Lung (tissue), 13 donors: Measurements from ENCODE around the gene CHD8. TPM values are rescaled to one million over a fixed set of nuclear protein-coding genes. Genes with fewer than 3 reads are reported as not detected.

Experiments
- ATAC-seq: fragments of 200-7000 bp; cut with Tn5 transposase; one replicate; pipeline ENCODE4 v1.9.1; 2020; ENCODE audit warnings: moderate number of reproducible peaks; ENCODE audit not compliant: insufficient read depth, low FRiP score
- DNase-seq, 3 donors: peaks; one replicate each; pipeline ENCODE4 v3.0.0-alpha.2; 2013 to 2017
- H3K27ac ChIP-seq, 2 donors: one replicate each; pipeline ENCODE4 v1.5.1; 2013; ENCODE audit warnings: mild to moderate bottlenecking in 2 of 2, moderate library complexity in 2 of 2, control low read depth in 1 of 2, inconsistent platforms in 1 of 2, low read depth in 1 of 2, low read length in 1 of 2
- H3K27me3 ChIP-seq, 3 donors: one replicate each; pipeline ENCODE4 v1.5.1; 2013; ENCODE audit warnings: low read length in 2 of 3; ENCODE audit not compliant: control insufficient read depth in 3 of 3, insufficient read depth in 3 of 3
- H3K36me3 ChIP-seq, 4 donors: one replicate each; pipeline ENCODE4 v1.5.1; 2013; ENCODE audit warnings: low read length in 4 of 4, mild to moderate bottlenecking in 1 of 4, moderate library complexity in 1 of 4; ENCODE audit not compliant: control insufficient read depth in 4 of 4, insufficient read depth in 4 of 4
- H3K4me1 ChIP-seq, 5 donors: one replicate each; pipeline ENCODE4 v1.5.1; 2013; ENCODE audit warnings: low read length in 5 of 5, mild to moderate bottlenecking in 2 of 5, moderate library complexity in 1 of 5; ENCODE audit not compliant: control insufficient read depth in 5 of 5, insufficient read depth in 5 of 5
- H3K4me3 ChIP-seq: one replicate; pipeline ENCODE4 v1.5.1; 2013; ENCODE audit warnings: mild to moderate bottlenecking, control low read depth, moderate library complexity
- H3K9ac ChIP-seq, 2 donors: one replicate each; pipeline ENCODE4 v1.5.1; 2013; ENCODE audit warnings: low read length in 2 of 2, control low read depth in 1 of 2; ENCODE audit not compliant: insufficient read depth in 1 of 2
- H3K9me3 ChIP-seq, 4 donors: one replicate each; pipeline ENCODE4 v1.5.1; 2013; ENCODE audit warnings: low read length in 3 of 4, mild to moderate bottlenecking in 1 of 4, moderate library complexity in 1 of 4; ENCODE audit not compliant: control insufficient read depth in 4 of 4, insufficient read depth in 3 of 4
- CTCF ChIP-seq: IDR thresholded peaks from 2 replicates; pipeline ENCODE4 v1.5.1; 2012; ENCODE audit warnings: mild to moderate bottlenecking; ENCODE audit errors: control extremely low read depth, extremely low read depth
- WGBS, 2 donors: extraction: QIAGEN DNeasy Blood & Tissue Kit; methylation state at CpG; one replicate each; pipeline ENCODE4 v1.1.7; 2013; 5-methylcytosine and 5-hydroxymethylcytosine counted together
- polyA plus RNA-seq, 2 donors: library from polyadenylated mRNA; stranded (reverse); fragments of 200-250 nt; gene quantifications; one replicate each; pipeline ENCODE4 v1.2.1, GENCODE V29; 2013
- small RNA-seq: library from RNA; depleted of rRNA; stranded (forward); fragments of <200 nt; gene quantifications from one replicate; pipeline ENCODE3, GENCODE V24; 2014; ENCODE audit warnings: low replicate concordance
- total RNA-seq, 2 donors: library from RNA; depleted of rRNA in 1 of 2; stranded (reverse); fragments of >200 nt in 1 of 2; gene quantifications; one replicate each; pipeline ENCODE4 v1.2.1, GENCODE V29; 2014 to 2021
- donor health status: control.
- donor health status: control.
- donor health status: Bipolar disorder and iron deficiency.
- donor health status: healthy.
- donor health status: DM: yes; HTN: yes; CAD: no.

CHD8 gene
- total and polyA plus RNA-seq, 4 donors, result 26.6 to 79.6 (median 50.2) TPM

- ATAC-seq (no peak), DNase-seq (no peak)
- no peak overlapping the region for H3K4me3 ChIP-seq
- H3K36me3 ChIP-seq, result peaks cover 0 to 10% (median 0%) of the 10 kb centered on the region in 4 donors
- H3K27me3 ChIP-seq, result no peaks in the 10 kb centered on the region
- WGBS, 2 donors, result 83 to 93% methylated on average over 2 of the region's 2 CpGs
- no peak for TF ChIP-seq CTCF
- no peaks in the 10 kb centered on the region for H3K4me1 ChIP-seq
- H3K9ac ChIP-seq, result no peak overlapping the region
- H3K27ac ChIP-seq, result no peak overlapping the region
- H3K9me3 ChIP-seq, result no peaks in the 10 kb centered on the region
These were observed 109.3 kb downstream of the CHD8 start for GRCh38 chr14:21346532-21347135.

- Histone ChIP-seq H3K36me3 (no peaks in the 10 kb centered on the region), H3K9ac (no peak overlapping the region), H3K4me3 (no peak overlapping the region), H3K4me1 (no peaks in the 10 kb centered on the region), H3K9me3 (no peaks in the 10 kb centered on the region), H3K27ac (no peak overlapping the region), H3K27me3 (no peaks in the 10 kb centered on the region)
- ATAC-seq, result no peak
- WGBS, 2 donors, result 71 to 73% methylated on average over 13 of the region's 13 CpGs
- TF ChIP-seq CTCF, result no peak
- DNase-seq, result no peak
These were observed 112.7 kb downstream of the CHD8 start for GRCh38 chr14:21343035-21343794.

Small RNAs within 50 kb of the gene (small RNA-seq; reads per million reads assigned to genes)
- not detected for gene RN7SL650P
- gene SNORD8, result 4,388 reads per million, percentile 100 among the genes with 10 or more reads in this experiment
- 56.4 reads per million, percentile 97 among the genes with 10 or more reads in this experiment for gene SNORD9

Other genes starting within 250 kb of the CHD8 start
- gene HNRNPC, start 186.7 kb downstream of the CHD8 start, total RNA-seq, result 100 to 1,000 TPM; 302 to 508 TPM
- 100 to 1,000 TPM; 576 to 589 TPM for gene HNRNPC, start 186.7 kb downstream of the CHD8 start, polyA plus RNA-seq
- gene RPGRIP1, start 176.0 kb downstream of the CHD8 start, total RNA-seq, result under 1 TPM; 0.43 to 0.65 TPM
- under 1 TPM; 0.33 to 0.58 TPM for gene RPGRIP1, start 176.0 kb downstream of the CHD8 start, polyA plus RNA-seq
- gene SUPT16H, start 72.1 kb downstream of the CHD8 start, total RNA-seq, result 10 to 100 TPM; 49.0 to 63.7 TPM
- 10 to 100 TPM; 45.3 to 45.4 TPM for gene SUPT16H, start 72.1 kb downstream of the CHD8 start, polyA plus RNA-seq
- gene RAB2B, start 20.8 kb upstream of the CHD8 start, total RNA-seq, result 10 to 100 TPM; 22.3 to 42.7 TPM
- gene RAB2B, start 20.8 kb upstream of the CHD8 start, polyA plus RNA-seq, result 10 to 100 TPM; 14.8 to 18.5 TPM
- 10 to 100 TPM; 42.8 to 82.9 TPM for gene TOX4, start 21.1 kb upstream of the CHD8 start, total RNA-seq
- 10 to 100 TPM; 16.4 to 41.3 TPM for gene TOX4, start 21.1 kb upstream of the CHD8 start, polyA plus RNA-seq
- 10 to 100 TPM; 40.9 to 77.2 TPM for gene METTL3, start 55.2 kb upstream of the CHD8 start, total RNA-seq
- 10 to 100 TPM; 34.6 to 47.8 TPM for gene METTL3, start 55.2 kb upstream of the CHD8 start, polyA plus RNA-seq
- gene SALL2, start 70.2 kb upstream of the CHD8 start, total RNA-seq, result 10 to 100 TPM in 1 of 2 donors, 1 to 10 TPM in 1; 10.0 to 10.2 TPM
- 1 to 10 TPM; 2.9 to 6.1 TPM for gene SALL2, start 70.2 kb upstream of the CHD8 start, polyA plus RNA-seq
- gene OR10G3, start 124.0 kb upstream of the CHD8 start, total RNA-seq, result not detected
- not detected for gene OR10G3, start 124.0 kb upstream of the CHD8 start, polyA plus RNA-seq
- not detected for gene OR10G2, start 178.8 kb upstream of the CHD8 start, total RNA-seq
- gene OR10G2, start 178.8 kb upstream of the CHD8 start, polyA plus RNA-seq, result not detected
- not detected for gene OR4E2, start 197.7 kb upstream of the CHD8 start, total RNA-seq
- not detected for gene OR4E2, start 197.7 kb upstream of the CHD8 start, polyA plus RNA-seq
- gene OR4E1, start 217.7 kb upstream of the CHD8 start, total RNA-seq, result not detected
- gene OR4E1, start 217.7 kb upstream of the CHD8 start, polyA plus RNA-seq, result not detected